Epithelial cell of prostate (primary cell): ENCODE results near the gene ARF6.
A peak's percentile ranks its signal among the peaks of the same experiment; 100 is the strongest.
"Not testable (repeated sequence)": the region's sequence is repeated elsewhere in the genome, so short reads cannot be mapped to it uniquely, and the experiment has no call there.

ENCODE experiments used
- DNase-seq: peaks from one replicate; pipeline ENCODE4 v3.0.0-alpha.2; 2011; ENCODE audit warnings: low read depth, low spot score
- H3K27ac ChIP-seq: fragments of 450-650 bp; 2 replicates; pipeline ENCODE4 v1.5.1; 2017; ENCODE audit warnings: mild to moderate bottlenecking

Gene ARF6

DNA sequence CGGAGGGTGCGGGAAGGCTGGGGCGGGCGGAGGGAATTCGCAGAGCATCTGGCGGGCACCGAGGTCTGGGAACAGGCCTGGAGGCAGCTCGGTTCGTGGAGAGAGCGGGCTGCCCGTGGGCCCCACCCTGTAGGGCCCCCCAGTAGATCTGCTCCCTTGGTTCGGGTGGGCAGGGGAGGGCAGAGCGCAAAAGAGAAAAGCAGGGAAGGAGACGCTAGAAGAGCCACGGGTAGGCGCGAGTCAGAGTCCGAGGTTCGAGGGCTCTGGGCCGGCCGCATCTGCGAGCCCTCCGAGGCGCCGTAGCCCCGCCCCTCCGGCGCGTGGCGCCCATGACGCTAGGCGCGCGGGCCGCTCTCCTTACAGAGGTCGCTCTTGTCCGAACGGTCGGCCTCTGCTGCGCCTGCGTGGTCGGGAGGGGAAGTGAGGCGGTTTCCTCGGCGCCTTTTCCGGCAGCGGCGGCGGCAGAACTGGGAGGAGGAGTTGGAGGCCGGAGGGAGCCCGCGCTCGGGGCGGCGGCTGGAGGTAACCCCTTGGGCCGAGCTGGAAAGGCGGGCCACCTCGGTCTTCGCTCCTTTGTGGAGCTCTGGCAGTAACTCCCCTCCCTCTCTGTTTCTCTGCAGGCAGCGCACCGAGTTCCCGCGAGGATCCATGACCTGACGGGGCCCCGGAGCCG is at the start of gene ARF6:
Gene ARF6 (plus strand): TSS at position 447 of the 673 bp plus-strand sequence. CDS start 655 bp downstream, outside the sequence.
- peak; percentile 80 for DNase-seq
- peak within 1 kb of the TSS; percentile 98 for H3K27ac ChIP-seq

DNA sequence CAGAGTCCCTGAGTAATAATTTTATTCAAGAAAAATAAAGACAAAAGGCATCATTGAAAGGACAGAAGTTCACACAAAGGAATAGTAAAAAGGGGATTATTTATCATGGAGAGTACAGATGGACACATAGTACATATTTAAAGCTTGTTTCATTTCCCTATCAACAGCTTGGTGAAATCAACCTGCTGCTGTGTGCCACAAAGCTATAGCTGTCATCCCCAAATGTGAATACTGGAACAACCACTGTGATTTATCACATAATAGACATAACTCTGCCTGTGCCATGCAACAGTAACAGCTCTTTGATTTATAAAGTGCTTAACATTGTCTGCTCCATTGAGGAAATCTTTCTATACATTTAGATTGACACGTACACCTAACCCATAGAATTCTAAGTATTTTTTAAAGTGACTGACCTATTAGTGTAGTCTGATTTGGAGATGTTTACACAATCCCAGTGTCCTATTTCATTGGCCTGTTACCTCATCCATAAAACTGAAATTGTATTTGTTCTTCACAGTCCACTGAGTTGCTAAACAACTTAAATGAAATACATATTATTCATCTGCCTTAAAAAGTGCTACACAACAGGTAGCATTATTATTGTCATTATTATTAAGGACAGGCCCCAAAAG is 43.6 kb upstream of the ARF6 start:
- H3K27ac ChIP-seq = no peak overlapping the region
- no peak for DNase-seq

DNA sequence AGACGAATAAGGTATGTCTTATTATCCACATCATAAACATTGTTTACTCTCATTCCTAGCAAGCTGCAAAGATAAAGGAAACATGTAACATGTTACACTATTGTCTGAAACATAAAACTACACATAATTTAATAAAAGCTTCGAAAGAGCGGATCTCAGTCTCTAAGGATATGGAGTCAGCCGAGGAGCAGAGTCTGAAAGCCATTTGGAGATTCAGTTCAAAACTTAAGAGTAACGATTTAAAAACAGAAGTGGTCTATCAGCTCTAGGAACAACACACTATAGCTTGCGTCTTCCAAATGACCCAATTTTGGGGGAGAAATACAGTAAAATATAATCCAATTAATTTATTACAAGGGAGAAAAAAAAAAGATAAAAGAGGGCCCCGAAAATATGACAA is 41.1 kb upstream of the ARF6 start:
- peak overlapping the region; percentile 66 for H3K27ac ChIP-seq
- DNase-seq = no peak

DNA sequence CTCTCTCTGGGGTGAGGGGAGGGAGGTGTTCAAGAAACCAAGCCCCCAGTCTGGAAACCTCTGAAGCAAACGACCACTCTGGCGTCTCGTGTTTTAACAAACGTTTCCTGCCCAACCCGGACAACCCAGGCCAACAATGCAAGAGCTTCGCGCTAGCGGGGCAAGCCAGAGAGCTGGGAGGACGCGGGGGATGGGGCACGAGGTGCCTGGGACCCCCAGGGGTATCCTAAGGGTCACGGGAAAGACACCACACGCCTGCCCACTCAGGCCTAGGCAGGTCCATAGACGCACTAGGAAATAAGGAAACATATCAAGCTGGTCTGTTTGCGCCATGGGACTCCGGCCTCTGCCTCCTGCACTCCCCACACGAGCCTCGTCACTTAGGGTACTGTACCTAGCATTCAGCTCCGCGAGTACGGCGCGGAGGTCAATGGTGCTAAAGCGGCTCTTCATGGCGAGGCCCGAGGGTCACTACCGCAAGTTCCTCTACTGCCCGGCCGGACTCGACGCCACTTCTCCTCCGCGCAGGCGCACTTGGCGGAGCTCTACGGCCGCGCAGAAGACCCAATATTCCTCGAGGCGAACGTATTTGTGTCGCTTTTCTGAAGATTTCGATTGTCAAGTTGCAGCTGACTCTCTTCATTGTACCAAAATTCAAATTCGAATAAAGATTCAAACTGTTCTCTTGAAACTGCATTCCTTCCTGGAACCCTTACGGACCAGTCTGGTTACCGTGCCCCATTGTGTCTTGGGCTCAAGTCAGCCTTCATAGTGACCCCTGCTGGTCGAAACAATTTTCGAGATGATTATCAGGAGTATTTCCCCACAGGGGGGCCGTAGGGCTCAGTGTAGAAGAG is 40.4 kb upstream of the ARF6 start, which contains the start of gene NEMF:
Gene NEMF (minus strand): TSS at position 488 of the 857 bp plus-strand sequence. CDS start 35 bp downstream, at position 453.
- peak within 1 kb of the TSS; percentile 66 for H3K27ac ChIP-seq
- no peak for DNase-seq

DNA sequence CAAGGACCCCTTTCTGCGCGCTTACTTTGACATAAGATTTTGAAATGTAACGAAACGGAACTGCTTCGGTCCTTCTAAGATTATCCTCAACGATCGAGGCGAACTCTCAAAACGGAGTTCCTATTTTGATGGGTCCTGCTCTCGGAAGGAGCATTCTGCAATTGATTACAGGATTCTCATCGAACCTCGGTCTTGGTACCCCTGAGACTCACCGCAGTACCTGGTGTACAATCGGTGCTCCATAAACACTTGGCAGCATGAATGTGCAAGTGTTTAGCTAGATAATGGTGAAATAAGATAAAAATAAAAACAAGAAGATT is 39.8 kb upstream of the ARF6 start:
- no peak for DNase-seq
- peak overlapping the region; percentile 66 for H3K27ac ChIP-seq

DNA sequence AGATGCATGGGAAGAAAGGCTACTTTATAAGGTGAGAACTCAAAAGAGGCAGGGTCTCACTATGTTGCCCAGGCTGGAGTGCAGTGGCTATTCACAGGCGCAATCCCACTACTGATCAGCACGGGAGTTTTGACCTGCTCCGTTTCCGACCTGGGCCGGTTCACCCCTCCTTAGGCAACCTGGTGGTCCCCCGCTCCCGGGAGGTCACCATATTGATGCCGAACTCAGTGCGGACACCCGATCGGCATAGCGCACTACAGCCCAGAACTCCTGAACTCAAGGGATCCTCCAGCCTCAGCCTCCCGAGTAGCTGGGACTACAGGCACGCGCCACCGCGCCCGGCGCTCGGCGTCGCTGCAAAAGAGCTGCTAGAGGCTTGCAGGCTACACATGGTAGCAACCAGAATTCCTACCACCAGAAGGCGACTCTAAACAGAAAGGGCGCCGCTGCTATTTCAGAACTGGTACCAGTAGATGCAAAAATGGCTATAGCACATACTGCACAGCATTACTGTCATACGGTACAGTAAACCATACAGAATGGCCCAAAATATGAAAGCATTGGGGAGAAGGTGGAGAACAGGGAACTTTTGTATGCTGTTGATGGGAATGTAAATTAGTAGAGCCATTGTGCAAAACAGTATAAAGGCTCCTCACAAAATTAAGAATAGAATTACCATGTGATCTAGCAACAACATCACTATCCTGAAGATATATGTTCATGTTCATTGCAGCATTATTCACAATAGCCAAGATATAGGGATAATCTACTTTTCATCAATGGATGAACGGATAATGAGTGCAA is 39.1 kb upstream of the ARF6 start:
- DNase-seq = no peak
- peak overlapping the region; percentile 66 for H3K27ac ChIP-seq

DNA sequence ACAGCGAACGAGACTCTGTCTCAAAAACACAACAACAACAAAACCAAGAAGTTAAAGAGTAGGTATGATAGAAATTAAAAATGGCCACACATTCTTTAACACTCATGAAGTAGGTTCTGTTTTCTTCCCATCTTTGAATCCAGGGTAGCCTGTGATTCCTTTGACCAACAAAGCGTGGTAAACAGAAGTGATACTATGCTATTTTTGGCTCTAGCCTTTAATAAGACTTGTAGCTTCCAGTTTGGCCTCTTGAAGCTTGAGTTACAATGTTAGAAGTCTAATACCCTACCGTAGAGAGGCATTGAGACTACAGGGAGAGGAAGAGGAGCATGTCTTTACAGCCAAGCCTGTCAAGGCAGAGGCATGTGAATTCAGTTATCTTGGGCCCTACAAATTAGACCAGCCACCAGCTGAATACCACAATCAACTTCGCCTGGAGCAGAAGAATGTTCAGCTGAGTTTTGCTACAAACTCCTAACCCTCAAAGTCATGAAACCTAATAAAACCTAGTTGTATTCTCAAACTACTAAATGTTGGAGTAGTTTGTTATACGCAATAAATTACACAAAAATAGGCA is 35.4 kb upstream of the ARF6 start:
- no peak for DNase-seq
- no peak overlapping the region for H3K27ac ChIP-seq

DNA sequence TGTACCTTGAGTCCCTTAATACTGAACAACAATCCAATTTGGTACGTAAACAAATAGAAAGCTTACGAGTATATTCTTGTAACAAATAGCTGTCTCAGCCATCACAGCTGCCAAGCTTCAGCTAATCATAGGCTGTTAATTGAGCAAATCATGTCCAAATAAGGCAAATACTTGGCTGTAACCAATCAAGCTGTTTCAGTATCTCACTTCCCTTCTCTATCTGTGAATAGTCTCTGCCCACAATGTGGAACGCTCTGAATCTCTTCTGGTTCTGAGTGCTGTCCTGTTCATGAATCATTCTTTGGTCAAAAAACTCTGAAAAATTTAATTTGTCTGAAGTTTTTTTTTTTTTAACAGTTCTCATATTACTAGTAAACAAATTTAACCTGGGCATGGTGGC is 34.5 kb upstream of the ARF6 start:
- no peak for DNase-seq

DNA sequence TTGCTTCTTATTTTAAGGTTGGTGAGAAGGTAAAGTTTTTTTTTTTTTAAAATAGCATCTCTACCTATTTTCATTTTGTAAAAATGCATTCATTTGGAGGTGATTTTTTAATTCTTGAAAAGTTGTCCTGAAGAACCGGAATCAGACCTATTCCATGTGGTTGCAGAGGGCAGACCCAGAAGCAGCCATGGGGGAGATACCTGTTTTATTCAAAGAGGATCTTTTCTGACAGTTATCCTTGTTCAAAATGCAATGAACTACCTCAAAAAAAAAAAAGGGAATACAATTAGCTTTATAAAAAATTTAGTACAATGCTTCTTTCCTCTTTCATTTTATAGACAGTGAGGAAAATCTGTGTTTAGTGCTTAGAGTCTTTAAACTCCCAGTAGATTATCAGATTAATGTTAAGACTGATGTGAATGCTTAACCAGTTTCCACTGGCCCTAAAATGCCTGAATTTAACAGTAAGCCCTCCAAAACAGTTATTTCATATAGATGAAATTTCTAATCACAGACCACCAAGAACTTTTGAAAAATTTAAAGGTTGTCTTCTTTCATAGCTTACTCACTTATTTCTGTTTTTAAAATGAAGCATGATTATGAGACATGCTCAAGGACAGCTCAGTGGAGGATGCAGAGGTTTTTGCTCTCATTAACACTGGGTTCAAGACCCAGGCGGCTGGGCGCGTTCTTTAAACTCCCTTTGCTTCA is 31.7 kb upstream of the ARF6 start:
- DNase-seq = no peak
- peak overlapping the region; percentile 94 for H3K27ac ChIP-seq

More for the DNA sequence above, 34.5 kb upstream of the ARF6 start:
- no peak overlapping the region for H3K27ac ChIP-seq

DNA sequence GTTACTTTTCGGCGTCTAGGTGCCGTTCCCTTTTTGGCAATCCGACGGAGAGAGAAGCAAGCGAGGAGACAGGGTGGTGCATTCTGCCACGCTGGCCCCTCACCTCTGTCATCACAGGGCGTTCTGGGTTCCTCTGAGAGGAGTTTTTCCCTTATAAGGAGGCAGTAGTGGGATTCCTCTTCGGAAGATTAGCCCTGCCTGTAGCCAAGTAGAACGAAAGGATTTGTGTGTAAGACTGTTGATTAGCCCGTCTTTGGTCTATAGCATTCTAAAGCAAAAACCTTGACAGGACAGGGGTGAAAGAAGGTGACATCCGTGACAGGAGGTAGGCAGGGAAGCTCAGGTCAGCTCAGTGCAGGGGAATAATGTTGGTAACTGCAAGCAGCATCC is 31.2 kb upstream of the ARF6 start:
- no peak for DNase-seq
- peak overlapping the region; percentile 94 for H3K27ac ChIP-seq

DNA sequence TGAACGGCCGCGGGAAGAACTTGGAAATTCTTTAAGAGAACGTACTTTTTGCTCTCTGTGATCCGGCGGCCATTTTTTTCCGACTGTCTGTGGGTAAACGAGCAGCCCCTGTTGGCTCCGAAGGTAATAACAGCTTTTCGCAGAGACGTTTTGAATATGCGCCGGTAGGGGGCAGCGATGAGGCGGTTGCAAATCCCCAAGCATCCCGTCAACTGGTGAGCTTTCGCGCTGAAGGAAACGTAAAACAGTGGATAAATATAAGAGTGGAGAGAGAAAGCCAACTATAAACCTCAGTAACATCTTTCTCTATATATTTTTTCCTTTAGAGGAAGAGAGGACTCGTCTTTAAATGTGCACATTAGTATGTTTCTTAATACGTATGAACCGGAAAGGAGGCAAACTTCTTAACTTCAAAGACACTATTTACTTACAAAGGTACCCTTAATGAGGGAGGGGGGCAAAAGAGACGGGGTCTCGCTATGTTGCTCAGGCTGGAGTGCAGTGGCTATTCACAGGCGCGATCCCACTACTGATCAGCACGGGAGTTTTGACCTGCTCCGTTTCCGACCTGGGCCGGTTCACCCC is 30.7 kb upstream of the ARF6 start:
- no peak for DNase-seq
- peak overlapping the region; percentile 94 for H3K27ac ChIP-seq

DNA sequence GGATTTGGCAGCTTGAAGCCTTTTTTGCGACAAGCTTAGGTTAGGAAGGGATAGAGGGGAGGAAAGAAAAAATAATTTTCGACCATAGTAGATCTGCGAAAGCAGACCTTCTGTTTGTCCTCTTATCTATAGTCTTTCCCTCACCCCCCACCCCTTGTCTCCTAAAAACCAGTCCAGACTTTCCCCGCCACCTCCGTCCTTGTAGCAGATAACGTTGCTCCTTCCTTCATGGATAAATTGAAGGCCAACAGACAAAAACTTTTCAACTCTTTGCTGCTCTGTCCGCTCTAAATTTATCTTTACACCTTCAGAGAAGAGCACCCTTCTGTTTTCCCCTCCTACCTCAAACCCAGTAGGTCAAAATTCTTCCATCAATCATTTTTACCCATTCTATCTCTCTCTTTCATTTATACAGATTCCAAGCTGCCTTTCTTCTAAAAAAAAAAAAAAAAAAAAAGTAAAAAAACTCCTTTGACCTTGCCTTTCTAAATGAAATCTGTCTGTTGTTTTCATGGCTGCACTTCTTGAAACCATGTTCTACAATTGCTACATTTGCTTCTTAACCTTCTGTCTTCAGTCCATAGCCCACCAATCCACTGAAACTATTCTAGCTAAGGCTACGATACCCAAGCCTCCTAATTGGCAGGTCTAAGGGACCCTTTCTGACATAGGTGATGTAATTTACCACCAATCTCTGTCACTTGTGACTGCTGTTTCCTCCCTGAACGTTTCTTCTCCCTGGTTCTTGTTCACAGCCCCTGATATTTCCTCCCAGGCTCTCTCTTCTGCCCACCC is 29.2 kb upstream of the ARF6 start:
- no peak for DNase-seq
- peak overlapping the region; percentile 94 for H3K27ac ChIP-seq

DNA sequence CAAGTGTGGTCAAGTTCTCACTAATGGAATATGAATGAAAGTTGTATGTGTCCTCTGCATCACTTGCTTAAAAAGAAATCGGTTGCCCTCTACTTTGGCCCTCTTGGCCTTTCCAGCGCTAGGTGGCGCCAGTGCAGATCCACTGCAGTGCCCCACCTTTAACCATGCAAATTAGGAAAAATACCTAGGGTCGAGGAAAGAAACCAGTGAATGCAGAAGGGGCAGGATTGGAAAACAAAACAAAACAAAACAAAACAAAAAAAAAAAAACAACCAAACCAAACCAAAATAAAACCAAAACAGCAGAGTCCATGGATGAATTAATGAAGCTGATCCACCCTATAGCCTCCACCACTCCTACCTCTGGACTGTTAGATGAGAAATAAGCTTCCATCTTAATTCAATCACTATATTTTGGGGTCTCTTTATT is 27.4 kb upstream of the ARF6 start:
- no peak for DNase-seq
- H3K27ac ChIP-seq = no peak overlapping the region

DNA sequence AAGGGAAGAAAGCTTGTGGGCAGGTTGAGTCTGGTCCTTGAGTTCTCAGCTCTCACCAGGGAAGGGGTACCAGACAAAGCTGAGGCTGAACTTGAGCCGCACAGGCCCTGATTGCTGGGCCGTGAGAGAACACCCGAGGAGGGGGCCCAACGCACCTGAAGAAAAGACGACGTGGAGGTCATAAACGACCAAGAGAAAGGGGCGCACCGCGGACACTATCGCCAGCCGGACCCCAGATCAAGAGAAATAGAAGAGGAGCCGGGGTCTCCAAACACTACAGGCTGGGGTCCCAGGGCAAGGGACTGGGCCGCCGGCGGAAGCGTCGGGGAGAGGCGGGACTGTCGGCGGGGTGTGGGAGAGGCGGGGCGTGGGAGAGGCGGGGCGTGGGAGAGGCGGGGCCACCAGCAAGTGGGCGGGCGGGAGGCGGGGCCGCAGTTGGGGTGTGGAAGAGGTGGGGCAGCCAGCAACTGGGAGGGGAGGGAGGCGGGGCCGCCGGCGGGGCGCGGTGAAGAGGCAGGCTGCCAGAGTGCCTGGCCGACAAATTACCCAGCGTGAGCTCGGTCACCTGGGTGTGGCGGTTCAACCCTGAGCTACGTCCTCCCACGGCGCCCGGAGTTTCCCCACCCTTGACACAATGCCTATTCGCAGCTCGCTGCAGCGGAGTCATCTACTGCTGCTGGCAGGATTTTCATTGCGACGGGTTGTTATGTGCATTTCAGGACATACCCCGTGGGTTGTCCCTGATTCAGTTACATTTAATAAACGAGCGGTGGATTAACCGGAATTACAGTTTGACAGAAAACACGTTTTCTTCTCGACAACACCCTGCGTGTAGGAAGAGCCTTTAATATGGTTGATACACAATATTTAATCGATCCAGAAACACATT is 24.8 kb upstream of the ARF6 start:
- H3K27ac ChIP-seq = peak overlapping the region; percentile 88
- DNase-seq = peak; percentile 86

DNA sequence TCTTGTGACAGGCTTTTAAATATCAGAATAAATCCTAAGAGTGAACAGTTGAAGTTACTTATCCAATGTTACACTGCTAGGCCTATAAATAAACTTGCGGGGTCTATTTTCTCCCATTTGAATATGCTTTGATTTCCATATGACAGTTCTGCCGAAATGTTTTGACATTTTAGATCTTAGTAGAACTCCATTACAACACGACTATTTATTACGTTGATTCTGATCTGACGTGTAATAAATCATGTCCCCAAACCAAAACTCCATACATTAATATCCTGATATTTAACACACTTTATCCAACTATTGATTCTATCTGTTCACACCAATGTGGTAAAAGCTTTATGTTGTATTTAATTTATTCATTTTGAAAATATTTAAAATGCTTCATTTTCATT is 24.2 kb upstream of the ARF6 start:
- DNase-seq = no peak
- peak overlapping the region; percentile 88 for H3K27ac ChIP-seq

DNA sequence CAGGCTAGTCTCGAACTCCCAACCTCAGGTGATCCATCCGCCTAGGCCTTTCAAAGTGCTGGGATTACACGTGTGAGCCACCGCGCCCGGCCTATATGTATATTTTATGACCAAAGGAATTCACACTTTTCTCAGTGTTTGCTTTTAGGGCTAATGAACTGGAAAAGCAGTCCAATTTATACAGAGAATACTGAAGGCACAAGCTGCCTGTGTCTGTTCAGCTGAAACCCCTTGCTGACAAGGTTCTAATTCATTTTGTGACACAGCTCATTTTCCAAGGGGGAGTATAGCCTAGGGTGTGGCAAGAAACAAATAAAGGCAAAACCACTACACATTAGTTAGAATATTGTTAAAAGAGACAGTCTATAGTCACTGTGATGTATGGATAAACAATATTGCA is 22.0 kb upstream of the ARF6 start:
- DNase-seq = no peak
- H3K27ac ChIP-seq = no peak overlapping the region

DNA sequence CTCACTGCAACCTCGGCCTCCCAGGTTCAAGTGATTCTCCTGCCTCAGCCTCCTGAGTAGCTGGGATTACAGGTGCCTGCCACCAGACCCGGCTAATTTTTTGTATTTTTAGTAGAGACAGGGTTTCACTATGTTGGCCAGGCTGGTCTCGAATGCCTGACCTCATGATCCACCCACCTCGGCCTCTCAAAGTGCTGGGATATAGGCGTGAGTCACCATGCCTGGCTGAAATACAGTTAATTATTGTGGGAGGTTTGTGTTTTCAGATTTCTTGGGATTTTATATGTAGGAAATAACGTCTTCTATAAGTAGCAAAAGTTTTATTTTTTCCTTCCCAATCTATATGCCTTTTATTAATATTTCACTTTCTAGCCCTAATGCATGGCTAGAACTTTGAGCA is 19.3 kb upstream of the ARF6 start:
- not testable (repeated sequence) for DNase-seq, H3K27ac ChIP-seq
